ENCODE results near the gene PTGFRN.

The PTGFRN gene

DNA sequence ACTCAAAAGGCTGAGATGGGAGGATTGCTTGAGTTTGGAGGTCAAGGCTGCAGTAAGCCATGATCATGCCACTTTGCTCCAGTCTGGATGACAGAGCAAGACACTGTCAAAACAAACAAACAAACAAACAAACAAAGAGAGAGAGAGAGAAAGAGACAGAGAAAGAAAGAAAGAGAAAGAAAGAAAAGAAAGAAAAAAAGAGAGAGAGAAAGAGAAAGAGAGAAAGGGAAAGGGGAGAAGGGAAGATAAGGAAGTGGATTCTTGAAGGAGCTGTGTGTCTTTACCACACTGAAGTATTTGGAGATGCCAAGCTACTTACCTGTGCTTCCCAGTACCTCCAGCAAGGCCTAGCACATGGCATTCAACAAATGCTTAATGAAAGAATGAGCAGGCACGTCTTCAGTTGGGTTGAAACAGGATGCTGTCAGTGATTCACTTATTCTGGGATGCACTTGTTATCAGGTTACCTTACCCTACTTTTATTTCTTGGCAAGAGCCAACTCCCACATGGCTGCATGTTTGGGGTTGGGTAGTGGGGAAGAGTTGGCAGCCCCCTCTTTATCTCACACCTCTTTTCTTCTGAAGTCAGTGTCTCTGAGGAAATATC, 120.7 kb downstream of the PTGFRN start:
- TF ChIP-seq, protein P1, sequence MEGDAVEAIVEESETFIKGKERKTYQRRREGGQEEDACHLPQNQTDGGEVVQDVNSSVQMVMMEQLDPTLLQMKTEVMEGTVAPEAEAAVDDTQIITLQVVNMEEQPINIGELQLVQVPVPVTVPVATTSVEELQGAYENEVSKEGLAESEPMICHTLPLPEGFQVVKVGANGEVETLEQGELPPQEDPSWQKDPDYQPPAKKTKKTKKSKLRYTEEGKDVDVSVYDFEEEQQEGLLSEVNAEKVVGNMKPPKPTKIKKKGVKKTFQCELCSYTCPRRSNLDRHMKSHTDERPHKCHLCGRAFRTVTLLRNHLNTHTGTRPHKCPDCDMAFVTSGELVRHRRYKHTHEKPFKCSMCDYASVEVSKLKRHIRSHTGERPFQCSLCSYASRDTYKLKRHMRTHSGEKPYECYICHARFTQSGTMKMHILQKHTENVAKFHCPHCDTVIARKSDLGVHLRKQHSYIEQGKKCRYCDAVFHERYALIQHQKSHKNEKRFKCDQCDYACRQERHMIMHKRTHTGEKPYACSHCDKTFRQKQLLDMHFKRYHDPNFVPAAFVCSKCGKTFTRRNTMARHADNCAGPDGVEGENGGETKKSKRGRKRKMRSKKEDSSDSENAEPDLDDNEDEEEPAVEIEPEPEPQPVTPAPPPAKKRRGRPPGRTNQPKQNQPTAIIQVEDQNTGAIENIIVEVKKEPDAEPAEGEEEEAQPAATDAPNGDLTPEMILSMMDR (IDR thresholded peaks at IDR 0.05), result no peak

DNA sequence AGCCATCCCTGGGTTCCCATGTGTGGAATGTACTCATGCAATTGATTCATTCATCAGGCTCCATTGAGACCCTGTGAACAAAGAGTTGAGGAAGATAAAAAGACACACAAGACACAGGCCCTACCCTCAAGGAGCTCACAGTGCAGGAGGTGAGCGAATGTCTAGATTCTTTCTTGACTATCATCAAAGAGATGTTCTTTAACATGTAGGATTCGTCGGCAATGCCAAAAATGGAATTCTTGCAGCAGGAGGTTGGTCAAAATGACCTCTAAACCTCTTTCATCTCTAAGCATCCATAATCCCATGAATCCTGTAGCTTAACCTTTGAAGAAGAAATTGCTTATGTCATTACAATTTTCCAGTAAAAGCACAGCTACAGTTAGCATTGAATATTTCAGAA, 122.5 kb downstream of the PTGFRN start:
- TF ChIP-seq, protein P1 (IDR thresholded peaks at IDR 0.05), result no peak

DNA sequence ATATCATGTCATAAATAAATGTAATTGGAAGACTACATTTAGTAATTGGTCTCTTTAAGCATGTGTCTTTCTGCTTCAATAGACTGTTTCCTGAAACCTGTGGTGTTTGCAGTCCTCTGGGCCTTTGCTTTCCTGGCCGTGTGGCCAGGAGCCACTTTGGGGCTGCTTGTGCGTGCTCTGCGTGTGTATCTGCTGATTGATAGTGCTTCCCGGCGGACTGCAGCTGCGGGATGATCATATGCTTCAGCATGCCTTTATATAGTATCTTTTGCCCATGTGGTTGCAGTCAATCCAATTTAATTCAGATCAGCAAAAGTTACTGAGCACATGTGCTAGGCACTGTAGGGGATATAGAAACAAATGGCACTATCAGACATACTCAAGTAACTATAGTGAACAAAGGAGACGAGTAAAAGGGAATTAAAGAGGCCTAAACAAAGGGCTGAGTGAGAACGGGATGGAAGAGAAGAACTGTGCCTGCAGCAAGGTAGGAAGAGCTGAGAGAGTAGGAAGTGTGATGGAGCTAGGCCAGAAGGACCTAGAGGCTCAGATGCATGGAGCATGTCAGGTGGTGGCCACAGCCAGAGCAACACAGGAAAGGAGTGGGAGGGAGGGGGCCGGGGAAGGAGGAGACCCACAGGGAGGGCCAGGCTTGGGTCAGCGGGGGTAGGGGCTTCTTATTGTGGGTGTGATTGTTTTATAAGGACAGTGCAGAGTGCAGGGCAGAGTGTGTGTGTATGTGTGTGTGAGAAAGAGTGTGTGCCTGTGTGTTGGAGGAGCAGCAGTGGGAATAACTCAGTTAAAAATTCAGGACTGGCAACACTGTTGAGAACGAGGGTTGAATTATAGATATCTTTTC, 123.2 kb downstream of the PTGFRN start:
- TF ChIP-seq, protein P1 (IDR thresholded peaks at IDR 0.05), result no peak

DNA sequence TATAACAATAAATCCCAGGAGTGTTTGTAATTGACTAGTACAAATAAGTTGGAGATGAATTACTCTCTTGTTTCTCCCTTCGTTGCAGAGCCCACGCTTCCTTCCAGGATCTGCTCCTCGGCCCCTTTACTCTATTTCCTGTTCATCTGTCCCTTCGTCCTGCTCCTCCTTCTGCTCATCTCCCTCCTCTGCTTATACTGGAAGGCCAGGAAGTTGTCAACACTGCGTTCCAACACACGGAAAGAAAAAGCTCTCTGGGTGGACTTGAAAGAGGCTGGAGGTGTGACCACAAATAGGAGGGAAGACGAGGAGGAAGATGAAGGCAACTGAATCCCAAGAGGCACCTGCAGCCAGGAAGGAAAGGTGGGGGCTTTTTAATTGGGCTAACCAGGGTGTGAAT, 124.1 kb downstream of the PTGFRN start:
- TF ChIP-seq, protein P1 (IDR thresholded peaks at IDR 0.05), result no peak

DNA sequence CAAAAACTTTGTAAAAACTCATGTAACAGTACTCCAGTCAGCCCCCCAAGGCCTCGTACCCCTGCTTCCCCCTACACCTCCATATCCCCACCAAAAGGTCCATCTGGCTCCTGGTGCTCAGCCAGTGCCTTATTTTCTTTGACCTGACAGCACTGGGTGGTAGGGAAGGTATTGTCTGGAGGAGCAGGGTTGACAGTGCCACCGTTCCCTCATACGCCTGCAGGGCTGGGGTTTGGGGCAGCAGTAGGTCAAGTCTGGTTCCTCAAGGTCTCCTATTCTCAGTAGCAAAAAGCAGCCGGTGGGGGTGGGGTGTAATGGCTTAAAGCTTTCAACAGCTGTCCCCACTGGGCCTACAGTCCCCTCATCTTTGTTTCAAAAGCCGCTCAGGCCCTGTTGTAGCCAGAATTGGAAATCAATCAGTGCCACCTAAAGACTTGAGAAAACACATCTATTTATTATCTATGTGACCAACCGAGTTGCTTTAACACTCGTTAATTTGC, 125.1 kb downstream of the PTGFRN start:
- TF ChIP-seq, protein P1 (IDR thresholded peaks at IDR 0.05), result no peak

DNA sequence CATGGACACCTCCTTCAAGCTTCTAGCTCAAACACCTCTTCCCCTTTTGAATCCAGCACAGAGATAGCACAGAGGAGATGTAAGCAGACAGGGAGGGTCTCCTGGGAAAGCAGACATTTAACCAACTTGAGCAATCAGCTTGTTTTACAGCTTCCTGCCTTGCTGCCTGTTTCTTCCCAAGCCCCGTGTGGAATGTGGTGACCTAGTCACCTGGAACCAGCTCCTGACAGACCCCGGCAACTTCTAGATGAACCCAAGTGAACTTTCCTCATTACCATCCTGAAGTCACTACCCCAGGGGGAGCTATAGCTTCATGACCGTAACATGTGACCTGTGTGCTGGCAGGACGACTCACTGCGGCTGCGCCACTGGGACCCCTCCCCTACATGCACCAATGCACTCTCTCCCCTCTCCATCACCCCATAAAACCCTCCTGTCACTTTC, 126.3 kb downstream of the PTGFRN start:
- TF ChIP-seq, protein P1 (IDR thresholded peaks at IDR 0.05), result no peak

DNA sequence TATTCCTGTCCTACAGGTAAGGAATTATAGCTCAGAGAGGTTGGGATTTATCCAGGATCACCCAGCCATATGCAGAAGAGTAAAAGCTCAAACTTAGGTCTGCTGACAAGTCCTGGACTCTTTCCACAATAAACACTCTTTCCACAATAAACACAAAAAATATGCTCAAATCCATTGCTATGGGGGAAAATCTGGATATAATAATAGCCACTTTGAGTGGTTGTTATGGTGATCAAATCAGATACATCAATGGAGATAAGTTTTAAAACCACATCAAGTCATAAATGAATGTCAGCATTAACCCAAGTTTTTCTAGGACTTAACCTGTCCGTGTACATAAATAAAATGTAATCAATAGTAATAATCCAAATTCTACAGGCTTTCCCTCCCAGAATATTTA, 128.1 kb downstream of the PTGFRN start:
- TF ChIP-seq, protein P1 (IDR thresholded peaks at IDR 0.05), result no peak
